Kidney epithelial cell (primary cell): ENCODE results near the gene CA5A. TPM values are rescaled to one million over a fixed set of nuclear protein-coding genes. Genes with fewer than 3 reads are reported as not detected.

ENCODE experiments used
- DNase-seq: peaks from one replicate; pipeline ENCODE4 v3.0.0-alpha.2; 2010; ENCODE audit warnings: low read depth
- H3K27me3 ChIP-seq: 2 replicates; pipeline ENCODE4 v1.6.0; 2011; ENCODE audit warnings: low read length; ENCODE audit not compliant: control insufficient read depth, insufficient read depth
- H3K36me3 ChIP-seq: 2 replicates; pipeline ENCODE4 v1.5.1; 2011; ENCODE audit warnings: low read length; ENCODE audit not compliant: control insufficient read depth, insufficient read depth
- H3K4me3 ChIP-seq: 2 replicates; pipeline ENCODE4 v1.5.1; 2011; ENCODE audit warnings: low read depth, mild to moderate bottlenecking, control low read depth, low read length
- total RNA-seq: library from RNA; depleted of rRNA; stranded (reverse); fragments of >200 nt; gene quantifications from 2 replicates; pipeline ENCODE4 v1.2.3, GENCODE V29; 2015
- TF ChIP-seq, protein P1 (sequence below): IDR thresholded peaks from 2 replicates; pipeline ENCODE4 v1.5.1; 2011; ENCODE audit warnings: mild to moderate bottlenecking, moderate library complexity, low read length, control low read depth, inconsistent platforms; ENCODE audit not compliant: insufficient read depth, poor library complexity, severe bottlenecking

CA5A gene
- total RNA-seq, 1 donor from 2014 or later, result not detected

DNA sequence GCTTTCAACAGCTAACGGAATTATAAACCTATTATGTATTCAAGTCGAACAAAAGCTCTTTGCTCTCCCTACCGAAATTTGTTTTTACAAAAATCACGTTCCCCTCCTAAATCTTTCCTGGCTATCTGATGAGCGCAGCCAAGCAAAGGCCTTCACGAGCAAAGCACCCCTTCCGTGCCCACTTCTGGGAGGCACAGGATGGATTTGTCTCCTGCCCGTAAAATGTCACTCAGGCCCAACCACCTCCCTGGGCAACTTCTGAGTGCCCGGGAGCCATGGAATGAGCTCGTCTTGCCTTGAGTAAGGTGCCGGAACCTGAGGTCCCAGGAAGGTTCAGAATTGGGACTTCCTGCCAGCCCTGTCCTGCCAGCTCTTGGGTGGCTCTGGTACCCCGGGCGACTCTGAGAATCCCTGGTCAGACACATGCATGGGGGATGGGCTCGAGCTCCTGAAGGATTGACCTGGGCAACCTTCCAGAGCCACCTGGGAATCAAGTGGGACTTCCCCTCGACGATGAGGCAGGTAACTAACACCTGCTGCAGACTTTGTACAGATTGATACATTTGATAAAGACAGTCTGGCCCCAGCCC lies 86.8 kb downstream of the CA5A start:
- DNase-seq, result no peak
- Histone ChIP-seq H3K27me3 (no peaks in the 10 kb centered on the region), H3K36me3 (no peaks in the 10 kb centered on the region), H3K4me3 (no peak overlapping the region)
- TF ChIP-seq, protein P1, sequence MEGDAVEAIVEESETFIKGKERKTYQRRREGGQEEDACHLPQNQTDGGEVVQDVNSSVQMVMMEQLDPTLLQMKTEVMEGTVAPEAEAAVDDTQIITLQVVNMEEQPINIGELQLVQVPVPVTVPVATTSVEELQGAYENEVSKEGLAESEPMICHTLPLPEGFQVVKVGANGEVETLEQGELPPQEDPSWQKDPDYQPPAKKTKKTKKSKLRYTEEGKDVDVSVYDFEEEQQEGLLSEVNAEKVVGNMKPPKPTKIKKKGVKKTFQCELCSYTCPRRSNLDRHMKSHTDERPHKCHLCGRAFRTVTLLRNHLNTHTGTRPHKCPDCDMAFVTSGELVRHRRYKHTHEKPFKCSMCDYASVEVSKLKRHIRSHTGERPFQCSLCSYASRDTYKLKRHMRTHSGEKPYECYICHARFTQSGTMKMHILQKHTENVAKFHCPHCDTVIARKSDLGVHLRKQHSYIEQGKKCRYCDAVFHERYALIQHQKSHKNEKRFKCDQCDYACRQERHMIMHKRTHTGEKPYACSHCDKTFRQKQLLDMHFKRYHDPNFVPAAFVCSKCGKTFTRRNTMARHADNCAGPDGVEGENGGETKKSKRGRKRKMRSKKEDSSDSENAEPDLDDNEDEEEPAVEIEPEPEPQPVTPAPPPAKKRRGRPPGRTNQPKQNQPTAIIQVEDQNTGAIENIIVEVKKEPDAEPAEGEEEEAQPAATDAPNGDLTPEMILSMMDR, result no peak

DNA sequence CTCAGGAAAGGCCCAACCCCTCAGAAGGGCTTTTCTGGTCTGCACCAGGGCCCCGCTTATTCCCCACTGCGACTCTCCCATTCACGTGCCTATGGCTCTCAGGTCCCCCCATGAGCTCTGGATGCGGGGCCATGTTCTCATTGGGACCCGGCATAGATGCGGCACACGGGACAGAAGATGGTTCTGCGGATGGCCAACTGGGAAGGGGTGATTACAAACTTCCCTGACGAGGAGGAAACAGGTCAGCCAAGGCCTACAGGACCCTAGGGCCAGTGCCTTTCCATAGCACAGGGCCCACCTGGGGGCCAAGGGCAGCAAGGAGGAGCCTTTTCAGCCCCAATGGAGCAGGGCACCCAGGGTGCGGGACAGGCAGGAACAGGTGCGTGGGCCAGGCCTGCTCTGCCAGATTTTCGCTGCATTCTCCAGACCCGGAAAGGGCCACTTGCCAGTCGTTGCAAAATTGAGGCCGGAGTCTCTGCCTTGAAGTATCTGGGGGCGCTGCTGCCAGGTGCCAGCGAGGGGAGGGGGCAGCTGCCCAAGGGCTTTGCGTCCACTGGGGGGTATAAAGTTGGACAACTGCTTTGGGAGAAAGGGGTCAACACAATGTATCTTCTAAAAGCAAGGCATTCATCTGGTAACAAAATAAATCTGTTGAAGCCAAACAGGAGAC lies 87.5 kb downstream of the CA5A start:
- TF ChIP-seq, protein P1, result no peak
- DNase-seq, result no peak
- Histone ChIP-seq H3K4me3 (no peak overlapping the region), H3K36me3 (no peaks in the 10 kb centered on the region), H3K27me3 (no peaks in the 10 kb centered on the region)

DNA sequence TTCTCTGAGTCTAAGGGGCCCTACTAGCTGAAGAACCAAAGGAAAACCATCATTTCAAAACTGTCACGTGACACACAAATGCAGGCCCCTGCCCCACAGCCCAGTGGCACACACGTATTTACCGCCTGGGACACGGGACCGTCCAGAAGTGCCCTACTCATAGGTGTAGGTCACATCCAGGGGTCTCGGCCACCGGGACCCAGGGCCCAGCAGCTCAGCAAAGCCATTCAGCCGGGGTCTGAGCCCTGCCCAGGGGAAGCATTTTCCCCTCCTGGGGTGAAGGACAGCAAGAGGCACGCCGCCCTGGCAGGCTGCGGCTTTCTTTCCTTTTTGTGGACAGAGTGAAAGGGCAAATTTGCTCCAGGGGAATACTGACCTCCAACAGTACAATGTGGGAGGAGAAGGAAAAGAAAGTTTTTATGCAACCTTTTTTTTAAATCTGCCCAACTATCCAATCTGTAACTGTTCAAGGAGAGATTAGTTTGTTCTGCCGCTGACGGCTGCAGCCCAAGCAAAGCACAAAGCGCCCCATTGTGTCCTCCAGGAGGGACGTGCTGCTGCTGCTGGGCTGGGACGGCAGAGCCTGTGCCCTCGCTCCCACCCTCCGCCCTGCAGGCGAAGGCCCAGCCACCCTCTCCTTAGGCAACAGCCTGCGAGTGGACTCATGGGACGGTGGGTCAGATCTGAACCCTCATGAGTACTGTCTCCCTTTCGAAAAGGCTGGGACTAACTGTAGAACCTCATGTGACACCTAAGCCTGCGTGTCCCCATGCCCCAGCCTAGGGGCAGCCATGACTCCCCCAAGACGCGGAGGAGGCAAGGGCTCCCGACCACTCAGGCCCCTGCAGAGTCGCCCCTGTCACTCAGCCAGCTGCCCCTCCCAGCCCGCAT lies 88.3 kb downstream of the CA5A start:
- H3K4me3 ChIP-seq, result no peak overlapping the region
- H3K36me3 ChIP-seq, result no peaks in the 10 kb centered on the region
- TF ChIP-seq, protein P1, result no peak
- no peaks in the 10 kb centered on the region for H3K27me3 ChIP-seq
- DNase-seq, result no peak

DNA sequence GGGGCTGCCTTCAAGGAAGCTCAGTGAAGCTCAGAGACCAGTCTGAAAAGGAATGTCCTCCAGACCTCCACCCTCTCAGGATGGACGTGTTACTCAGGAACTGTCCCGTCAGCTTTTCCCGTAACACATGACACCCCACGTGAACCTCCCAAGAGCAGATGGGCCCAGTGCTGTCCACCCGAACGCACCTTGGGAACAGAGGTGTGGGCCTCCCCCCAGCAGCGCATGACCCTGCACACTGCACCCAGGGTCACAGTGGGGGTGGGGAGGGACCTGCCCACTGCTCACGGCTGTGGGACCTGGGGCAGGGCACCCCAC lies 88.9 kb downstream of the CA5A start:
- Histone ChIP-seq H3K36me3 (no peaks in the 10 kb centered on the region), H3K27me3 (no peaks in the 10 kb centered on the region), H3K4me3 (no peak overlapping the region)
- DNase-seq, result no peak
- TF ChIP-seq, protein P1, result no peak

DNA sequence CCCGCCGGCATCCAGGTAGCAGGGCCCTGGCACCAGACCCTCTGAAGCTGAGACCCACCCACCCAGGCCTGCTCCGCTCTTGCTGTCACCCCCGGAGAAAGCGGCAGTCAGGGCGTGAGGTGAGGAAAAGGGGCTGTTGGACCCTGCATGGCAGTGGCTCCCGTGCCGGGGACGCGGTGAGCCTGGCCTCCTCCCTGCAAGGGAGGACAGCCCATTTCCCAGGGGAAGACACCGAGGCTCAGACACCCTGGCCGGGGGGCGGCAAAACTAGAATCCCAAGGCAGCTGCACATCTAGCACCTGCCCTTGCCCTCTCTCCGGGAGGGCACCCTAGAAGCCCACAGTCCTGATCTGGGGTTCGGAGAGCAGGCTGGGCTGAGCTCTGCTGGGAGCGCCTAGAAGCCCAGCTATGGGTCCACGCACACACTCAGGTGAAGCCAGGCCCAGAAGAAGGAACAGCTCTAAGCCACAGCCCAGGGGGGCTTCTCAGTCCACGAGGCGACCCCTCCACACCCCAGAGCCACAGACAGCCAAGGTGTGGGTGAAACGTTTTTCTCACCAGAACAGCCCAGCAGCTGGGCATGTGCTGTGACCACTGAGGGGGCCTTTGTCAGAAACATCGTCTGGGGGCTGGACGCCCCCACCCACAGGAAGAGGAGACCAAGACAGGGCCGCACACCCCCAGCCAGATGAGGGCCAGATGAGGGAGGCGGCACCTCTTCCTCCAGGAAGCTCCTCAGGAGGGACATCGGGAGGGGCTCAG lies 89.4 kb downstream of the CA5A start:
- no peaks in the 10 kb centered on the region for H3K27me3 ChIP-seq
- TF ChIP-seq, protein P1, result no peak
- H3K36me3 ChIP-seq, result no peaks in the 10 kb centered on the region
- no peak overlapping the region for H3K4me3 ChIP-seq
- DNase-seq, result no peak
